ENCODE data around the gene LRRC75A. TPM values are rescaled to one million over a fixed set of nuclear protein-coding genes. Genes with fewer than 3 reads are reported as not detected.

LRRC75A gene
- total RNA-seq, 2 donors from 2014 or later = 0.93 to 2.6 TPM

GRCh38 chr17:16486373-16487250, 5.4 kb downstream of the LRRC75A start:
- H3K4me3 ChIP-seq = peak overlapping the region in 1 of 2 donors; percentile 2
- H3K36me3 ChIP-seq = no peaks in the 10 kb centered on the region
- DNase-seq (ENCODE audit: low spot score) = peak; percentile 77
- peak overlapping the region; percentile 57 to 62 for H3K27ac ChIP-seq
- no peaks in the 10 kb centered on the region for H3K27me3 ChIP-seq
- TF ChIP-seq, protein P1, sequence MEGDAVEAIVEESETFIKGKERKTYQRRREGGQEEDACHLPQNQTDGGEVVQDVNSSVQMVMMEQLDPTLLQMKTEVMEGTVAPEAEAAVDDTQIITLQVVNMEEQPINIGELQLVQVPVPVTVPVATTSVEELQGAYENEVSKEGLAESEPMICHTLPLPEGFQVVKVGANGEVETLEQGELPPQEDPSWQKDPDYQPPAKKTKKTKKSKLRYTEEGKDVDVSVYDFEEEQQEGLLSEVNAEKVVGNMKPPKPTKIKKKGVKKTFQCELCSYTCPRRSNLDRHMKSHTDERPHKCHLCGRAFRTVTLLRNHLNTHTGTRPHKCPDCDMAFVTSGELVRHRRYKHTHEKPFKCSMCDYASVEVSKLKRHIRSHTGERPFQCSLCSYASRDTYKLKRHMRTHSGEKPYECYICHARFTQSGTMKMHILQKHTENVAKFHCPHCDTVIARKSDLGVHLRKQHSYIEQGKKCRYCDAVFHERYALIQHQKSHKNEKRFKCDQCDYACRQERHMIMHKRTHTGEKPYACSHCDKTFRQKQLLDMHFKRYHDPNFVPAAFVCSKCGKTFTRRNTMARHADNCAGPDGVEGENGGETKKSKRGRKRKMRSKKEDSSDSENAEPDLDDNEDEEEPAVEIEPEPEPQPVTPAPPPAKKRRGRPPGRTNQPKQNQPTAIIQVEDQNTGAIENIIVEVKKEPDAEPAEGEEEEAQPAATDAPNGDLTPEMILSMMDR (IDR thresholded peaks at IDR 0.05) = no peak
- peaks cover 0 to 40% of the 10 kb centered on the region in 2 donors for H3K4me1 ChIP-seq
- no peaks in the 10 kb centered on the region for H3K9me3 ChIP-seq

DNA sequence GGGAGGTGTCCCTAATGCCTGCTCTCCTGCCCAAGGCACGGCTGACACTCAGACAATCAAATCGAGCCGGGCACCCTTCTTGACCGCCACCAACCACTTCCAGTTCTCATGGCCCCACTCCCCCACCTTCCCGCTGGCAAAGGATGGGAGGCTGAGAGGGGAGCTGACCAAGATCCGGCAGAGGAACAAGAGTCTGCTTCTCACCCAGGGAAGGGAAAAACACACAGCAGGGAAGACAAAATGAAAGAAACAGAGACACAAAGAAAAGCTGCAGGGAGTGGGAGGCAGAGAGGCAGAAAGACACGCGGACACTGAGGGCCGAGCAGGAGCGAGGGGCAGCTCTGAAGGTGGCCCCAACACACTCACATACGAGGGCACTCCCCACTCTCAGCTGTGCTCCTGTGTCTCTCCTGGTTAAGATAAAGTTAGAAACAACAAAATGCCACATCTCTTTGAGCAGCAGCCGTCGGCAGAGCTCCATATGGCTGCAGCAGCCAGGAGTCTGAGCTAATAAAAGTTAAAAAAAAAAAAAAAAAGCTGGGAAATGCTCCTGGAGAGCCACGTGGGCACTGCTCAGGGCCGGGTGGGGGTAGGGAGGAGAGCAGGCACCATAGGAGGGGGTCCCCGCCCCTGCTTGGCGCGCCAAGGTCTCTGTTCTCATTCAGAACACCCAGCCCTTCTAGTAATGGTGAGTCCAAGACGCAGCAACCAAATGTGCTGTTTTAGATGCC, 7.4 kb downstream of the LRRC75A start:
- no peak overlapping the region for H3K27ac ChIP-seq
- H3K27me3 ChIP-seq = no peaks in the 10 kb centered on the region
- TF ChIP-seq, protein P1 (IDR thresholded peaks at IDR 0.05) = no peak
- no peak for DNase-seq (ENCODE audit: low spot score)
- H3K36me3 ChIP-seq = no peaks in the 10 kb centered on the region
- H3K4me1 ChIP-seq = peaks cover 0 to 32% of the 10 kb centered on the region in 2 donors
- H3K4me3 ChIP-seq = no peak overlapping the region
- H3K9me3 ChIP-seq = no peaks in the 10 kb centered on the region

GRCh38 chr17:16483021-16483645, 8.9 kb downstream of the LRRC75A start:
- Histone ChIP-seq H3K4me3 (no peak overlapping the region), H3K27ac (no peak overlapping the region), H3K36me3 (no peaks in the 10 kb centered on the region), H3K27me3 (no peaks in the 10 kb centered on the region), H3K4me1 (peaks cover 0 to 32% of the 10 kb centered on the region in 2 donors), H3K9me3 (no peaks in the 10 kb centered on the region)
- TF ChIP-seq, protein P1 (IDR thresholded peaks at IDR 0.05) = no peak
- DNase-seq (ENCODE audit: low spot score) = no peak

GRCh38 chr17:16482253-16482652, 9.7 kb downstream of the LRRC75A start:
- TF ChIP-seq, protein P1 (IDR thresholded peaks at IDR 0.05) = no peak
- H3K27me3 ChIP-seq = no peaks in the 10 kb centered on the region
- no peaks in the 10 kb centered on the region for H3K9me3 ChIP-seq
- no peak overlapping the region for H3K27ac ChIP-seq
- DNase-seq (ENCODE audit: low spot score) = no peak
- no peaks in the 10 kb centered on the region for H3K36me3 ChIP-seq
- H3K4me1 ChIP-seq = peaks cover 0 to 35% of the 10 kb centered on the region in 2 donors
- H3K4me3 ChIP-seq = no peak overlapping the region

- Histone ChIP-seq H3K36me3 (no peaks in the 10 kb centered on the region), H3K9me3 (no peaks in the 10 kb centered on the region), H3K27me3 (no peaks in the 10 kb centered on the region), H3K4me1 (peaks cover 0 to 23% of the 10 kb centered on the region in 2 donors), H3K27ac (no peak overlapping the region), H3K4me3 (no peak overlapping the region)
- DNase-seq (ENCODE audit: low spot score) = no peak
- TF ChIP-seq, protein P1 (IDR thresholded peaks at IDR 0.05) = no peak
Measured at GRCh38 chr17:16480995-16481394, 11.0 kb downstream of the LRRC75A start.

Measured in right atrium auricular region (tissue), 2 donors.